Spleen (tissue), 11 donors: ENCODE data around the gene ABO. TPM values are rescaled to one million over a fixed set of nuclear protein-coding genes. Genes with fewer than 3 reads are reported as not detected.

Source experiments
- DNase-seq: peaks from one replicate; pipeline ENCODE4 v3.0.0-alpha.2; 2020
- H3K27ac ChIP-seq, 8 donors: fragments of 200-600 bp; sonication (generic) in 7 of 8; 1 replicate in 4 of 8; 2 replicates in 4 of 8; pipeline versions ENCODE4 v1.5.0 to v1.8.0; 2016 to 2021; ENCODE audit warnings: inconsistent platforms in 4 of 8, mild to moderate bottlenecking in 4 of 8, moderate library complexity in 1 of 8
- H3K27me3 ChIP-seq, 7 donors: fragments of 200-600 bp; sonication (generic) in 6 of 7; replicated peaks in 1 of 7; 1 replicate in 4 of 7; 2 replicates in 3 of 7; pipeline versions ENCODE4 v1.5.0 to v1.8.0; 2016 to 2021; ENCODE audit warnings: inconsistent platforms in 3 of 7, mild to moderate bottlenecking in 1 of 7
- H3K36me3 ChIP-seq, 6 donors: fragments of 200-600 bp; sonication (generic) in 5 of 6; 1 replicate in 4 of 6; 2 replicates in 2 of 6; pipeline versions ENCODE4 v1.5.0 to v1.8.0; 2016 to 2021; ENCODE audit warnings: inconsistent platforms in 2 of 6
- H3K4me1 ChIP-seq, 6 donors: fragments of 200-600 bp; sonication (generic) in 5 of 6; 1 replicate in 3 of 6; 2 replicates in 3 of 6; pipeline versions ENCODE4 v1.5.0 to v1.8.0; 2016 to 2021; ENCODE audit warnings: inconsistent platforms in 3 of 6
- H3K4me3 ChIP-seq, 8 donors: fragments of 200-600 bp; sonication (generic) in 7 of 8; 1 replicate in 4 of 8; 2 replicates in 4 of 8; pipeline versions ENCODE4 v1.5.0 to v1.8.0; 2016 to 2021; ENCODE audit warnings: inconsistent platforms in 4 of 8, mild to moderate bottlenecking in 4 of 8, moderate library complexity in 2 of 8
- H3K9me3 ChIP-seq, 8 donors: fragments of 200-600 bp; sonication (generic) in 7 of 8; 1 replicate in 4 of 8; 2 replicates in 4 of 8; pipeline versions ENCODE4 v1.5.0 to v1.8.0; 2016 to 2021; ENCODE audit warnings: inconsistent platforms in 4 of 8
- POLR2A ChIP-seq, 3 donors: fragments of 450-650 bp; IDR thresholded peaks; one replicate each; pipeline ENCODE4 v1.5.1; 2017; ENCODE audit warnings: antibody characterized with exemption in 3 of 3, mild to moderate bottlenecking in 1 of 3
- POLR2AphosphoS5 ChIP-seq, 3 donors: sonication (generic); formaldehyde crosslinking; IDR thresholded peaks; one replicate each; pipeline ENCODE4 v1.5.1; 2017; ENCODE audit warnings: antibody characterized with exemption in 3 of 3
- WGBS, 5 donors: extraction: QIAGEN DNeasy Blood & Tissue Kit in 3 of 5; methylation state at CpG; one replicate each; pipeline versions ENCODE4 v1.1.5 to v1.1.7; 2013 to 2018; 5-methylcytosine and 5-hydroxymethylcytosine counted together
- intact Hi-C: fragments of 100-400 bp; cut with DNase I; formaldehyde crosslinking; loops from one replicate; pipeline ENCODE4 v1.15.0; 2023; ENCODE audit warnings: low total_unique reads
- polyA plus RNA-seq, 3 donors: library from polyadenylated mRNA; stranded (reverse); fragments of 200-250 nt; gene quantifications; one replicate each; pipeline ENCODE4 v1.2.1, GENCODE V29; 2013
- total RNA-seq, 7 donors: library from RNA; depleted of rRNA in 3 of 7; stranded (reverse); fragments of >200 nt in 3 of 7; fragmentation: NEBNext Ultra II Directional in 4 of 7; extraction: Animal tissue kit (Norgen Biotek cat#: 25700) in 4 of 7; gene quantifications; one replicate each; pipeline versions ENCODE4 v1.1.0 to v1.2.1, GENCODE V29; 2016 to 2021
- TF ChIP-seq, protein P1 (sequence below), 11 experiments: fragments of 200-600 bp in 7 of 11; fragments of 450-650 bp in 4 of 11; sonication (generic) in 4 of 11; IDR thresholded peaks in 8 of 11; conservative IDR thresholded peaks in 3 of 11; 1 replicate in 7 of 11; 2 replicates in 4 of 11; pipeline versions ENCODE4 v1.4.0 to v1.8.0; 2016 to 2021; ENCODE audit warnings: antibody characterized with exemption in 11 of 11, inconsistent platforms in 4 of 11, mild to moderate bottlenecking in 1 of 11
- donor health status: healthy with polysubstance abuse.
- donor health status: DM: no; HTN: no; CAD: no; lungs with moderate emphysema.
- donor health status: DM: no; HTN: no; CAD: no.
- donor health status: Bipolar disorder and iron deficiency.
- donor health status: healthy.
- donor health status: DM: no; HTN: no; CAD: no.
- donor health status: DM: yes; HTN: yes; CAD: no.

ABO gene
- total and polyA plus RNA-seq, 10 donors: 0.26 to 5.8 (median 2.3) TPM

DNA sequence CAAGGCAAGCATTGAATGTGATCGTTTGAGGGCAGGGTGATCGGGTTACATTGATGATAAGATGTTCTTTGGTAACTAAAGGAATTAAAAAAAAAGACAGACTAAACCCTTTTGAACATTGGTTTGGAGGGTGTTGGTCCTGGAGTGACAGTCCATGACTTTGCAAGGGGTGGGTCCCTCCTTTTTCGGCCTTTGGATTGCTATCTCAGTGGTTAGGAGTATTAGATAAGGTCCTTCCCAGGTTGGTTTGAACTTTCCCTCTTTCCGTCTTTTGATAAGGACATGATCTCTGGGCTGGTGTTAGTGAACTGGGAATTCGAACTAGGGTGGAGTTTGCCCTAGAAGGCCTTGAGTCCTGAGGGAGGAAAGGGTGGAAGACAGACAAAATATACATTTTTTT is 5.4 kb upstream of the ABO start:
- DNase-seq: no peak
- Histone ChIP-seq H3K27me3 (peaks cover 0 to 31% (median 13%) of the 10 kb centered on the region in 7 donors), H3K36me3 (no peaks in the 10 kb centered on the region), H3K4me3 (no peak overlapping the region), H3K4me1 (peaks cover 0 to 6% (median 3%) of the 10 kb centered on the region in 6 donors), H3K9me3 (peaks cover 0 to 17% (median 7%) of the 10 kb centered on the region in 8 donors), H3K27ac (no peak overlapping the region)
- TF ChIP-seq POLR2AphosphoS5 (IDR thresholded peaks at IDR 0.05): no peak
- intact Hi-C loops: no loop called here
- WGBS, 5 donors: 70 to 86% (median 73%) methylated on average over 5 of the region's 5 CpGs

DNA sequence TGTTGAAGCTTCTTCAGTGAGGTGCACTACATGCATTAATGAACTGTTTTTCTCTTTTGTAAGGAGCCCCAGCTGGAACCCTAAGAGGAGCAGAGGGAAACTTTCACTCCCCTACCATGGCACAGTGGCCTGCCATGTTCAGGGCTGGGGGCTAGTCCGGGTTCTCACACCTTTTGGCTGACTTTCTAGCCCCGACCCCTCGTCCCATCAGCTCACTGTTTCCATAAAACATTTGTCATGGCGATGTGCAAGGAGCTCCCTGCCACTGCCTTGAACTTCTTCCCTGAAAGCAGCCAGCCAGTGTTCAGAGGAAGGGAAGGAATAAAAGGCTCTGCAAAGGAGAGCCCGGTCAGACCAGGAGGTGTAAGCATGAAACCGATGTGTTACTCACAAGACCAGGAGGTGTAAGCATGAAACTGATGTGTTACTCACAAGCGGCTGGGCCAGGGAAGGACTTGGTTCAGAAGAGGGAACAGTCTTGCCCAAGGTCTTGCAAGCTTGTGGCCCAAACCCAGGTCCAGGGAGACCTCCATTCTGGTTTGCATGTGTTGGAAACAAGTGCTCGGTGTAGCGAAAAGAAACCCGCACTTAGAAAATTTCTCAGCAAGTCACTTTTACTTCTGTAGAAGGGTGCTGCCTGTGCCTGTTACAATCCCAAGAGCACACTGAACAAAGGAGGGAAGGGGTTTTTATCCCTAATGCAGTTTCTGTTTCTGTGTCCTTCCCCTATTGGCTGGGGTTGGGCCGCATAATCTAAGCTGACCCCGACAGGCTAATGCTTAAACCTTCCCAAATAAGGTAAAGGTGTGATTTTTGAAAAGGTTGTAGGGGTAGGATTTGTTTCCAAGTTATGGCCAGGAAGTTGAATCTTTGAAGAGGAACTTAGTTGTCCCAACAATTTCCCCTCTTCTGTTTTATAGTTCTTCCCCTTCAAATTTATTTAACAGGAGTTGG is 3.4 kb upstream of the ABO start:
- intact Hi-C loops: no loop called here
- 77 to 85% (median 83%) methylated on average over 12 of the region's 12 CpGs for WGBS, 5 donors
- Histone ChIP-seq H3K27ac (no peak overlapping the region), H3K9me3 (peaks cover 0 to 17% (median 7%) of the 10 kb centered on the region in 8 donors), H3K4me3 (no peak overlapping the region), H3K27me3 (peaks cover 0 to 50% (median 31%) of the 10 kb centered on the region in 7 donors), H3K4me1 (peaks cover 0 to 19% (median 11%) of the 10 kb centered on the region in 6 donors), H3K36me3 (no peaks in the 10 kb centered on the region)
- DNase-seq: no peak
- no peak for TF ChIP-seq POLR2A (IDR thresholded peaks at IDR 0.05)
- no peak for TF ChIP-seq POLR2AphosphoS5 (IDR thresholded peaks at IDR 0.05)
- TF ChIP-seq, protein P1, sequence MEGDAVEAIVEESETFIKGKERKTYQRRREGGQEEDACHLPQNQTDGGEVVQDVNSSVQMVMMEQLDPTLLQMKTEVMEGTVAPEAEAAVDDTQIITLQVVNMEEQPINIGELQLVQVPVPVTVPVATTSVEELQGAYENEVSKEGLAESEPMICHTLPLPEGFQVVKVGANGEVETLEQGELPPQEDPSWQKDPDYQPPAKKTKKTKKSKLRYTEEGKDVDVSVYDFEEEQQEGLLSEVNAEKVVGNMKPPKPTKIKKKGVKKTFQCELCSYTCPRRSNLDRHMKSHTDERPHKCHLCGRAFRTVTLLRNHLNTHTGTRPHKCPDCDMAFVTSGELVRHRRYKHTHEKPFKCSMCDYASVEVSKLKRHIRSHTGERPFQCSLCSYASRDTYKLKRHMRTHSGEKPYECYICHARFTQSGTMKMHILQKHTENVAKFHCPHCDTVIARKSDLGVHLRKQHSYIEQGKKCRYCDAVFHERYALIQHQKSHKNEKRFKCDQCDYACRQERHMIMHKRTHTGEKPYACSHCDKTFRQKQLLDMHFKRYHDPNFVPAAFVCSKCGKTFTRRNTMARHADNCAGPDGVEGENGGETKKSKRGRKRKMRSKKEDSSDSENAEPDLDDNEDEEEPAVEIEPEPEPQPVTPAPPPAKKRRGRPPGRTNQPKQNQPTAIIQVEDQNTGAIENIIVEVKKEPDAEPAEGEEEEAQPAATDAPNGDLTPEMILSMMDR (IDR thresholded peaks at IDR 0.05 in 8 of 11, conservative IDR thresholded peaks at IDR 0.05 in 3 of 11): no peak

DNA sequence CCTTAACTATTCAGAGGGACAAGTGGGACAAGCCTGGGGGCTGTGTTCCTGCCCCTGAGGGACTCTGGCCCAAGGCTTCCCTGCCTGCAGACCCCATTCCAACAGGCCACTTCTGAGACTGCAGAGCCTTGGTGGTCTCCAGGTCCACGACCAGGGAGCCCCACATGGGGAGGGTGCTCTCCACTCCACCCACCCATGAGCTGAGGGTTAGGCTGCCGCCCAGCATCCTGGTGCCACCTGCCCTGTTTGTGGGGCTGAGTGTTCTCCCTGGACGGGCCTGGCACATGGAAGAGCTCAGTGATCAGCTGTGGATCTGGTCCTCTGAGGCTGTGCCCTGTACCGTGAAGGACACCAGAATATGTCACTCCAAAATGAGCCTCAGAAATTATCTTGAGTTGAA is 2.5 kb upstream of the ABO start:
- no peak overlapping the region for H3K4me3 ChIP-seq
- H3K27ac ChIP-seq: no peak overlapping the region
- peaks cover 0 to 19% (median 11%) of the 10 kb centered on the region in 6 donors for H3K4me1 ChIP-seq
- TF ChIP-seq, protein P1 (IDR thresholded peaks at IDR 0.05 in 8 of 11, conservative IDR thresholded peaks at IDR 0.05 in 3 of 11): no peak
- no peak for TF ChIP-seq POLR2AphosphoS5 (IDR thresholded peaks at IDR 0.05)
- no peak for TF ChIP-seq POLR2A (IDR thresholded peaks at IDR 0.05)
- intact Hi-C loops: no loop called here
- H3K27me3 ChIP-seq: peaks cover 0 to 58% (median 31%) of the 10 kb centered on the region in 7 donors
- peaks cover 0 to 17% (median 7%) of the 10 kb centered on the region in 8 donors for H3K9me3 ChIP-seq
- DNase-seq: no peak
- WGBS, 5 donors: 78 to 98% (median 84%) methylated on average over 3 to 4 of the region's 4 CpGs
- no peaks in the 10 kb centered on the region for H3K36me3 ChIP-seq

DNA sequence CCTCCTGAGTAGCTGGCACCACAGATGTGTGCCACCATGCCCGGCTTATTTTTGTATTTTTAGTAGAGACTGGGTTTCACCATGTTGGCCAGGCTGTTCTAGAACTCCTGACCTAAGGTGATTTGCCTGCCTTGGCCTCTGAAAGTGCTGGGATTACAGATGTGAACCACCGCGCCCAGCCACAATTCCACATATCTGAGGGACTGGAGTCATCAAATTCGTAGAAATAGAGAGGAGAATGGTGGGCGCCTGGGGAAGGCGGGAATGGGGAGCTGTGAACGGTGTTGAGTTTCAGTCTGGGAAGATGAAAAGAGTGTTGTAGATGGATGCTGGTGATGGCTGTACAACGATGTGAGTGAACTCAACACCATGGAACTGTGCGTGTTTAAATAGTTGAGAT is 1.9 kb upstream of the ABO start:
- H3K9me3 ChIP-seq: peaks cover 0 to 17% (median 7%) of the 10 kb centered on the region in 8 donors
- no peaks in the 10 kb centered on the region for H3K36me3 ChIP-seq
- 80 to 91% (median 85%) methylated on average over 9 of the region's 9 CpGs for WGBS, 5 donors
- no peak for DNase-seq
- peaks cover 0 to 19% (median 11%) of the 10 kb centered on the region in 6 donors for H3K4me1 ChIP-seq
- TF ChIP-seq, protein P1 (IDR thresholded peaks at IDR 0.05 in 8 of 11, conservative IDR thresholded peaks at IDR 0.05 in 3 of 11): no peak
- no peak for TF ChIP-seq POLR2AphosphoS5 (IDR thresholded peaks at IDR 0.05)
- TF ChIP-seq POLR2A (IDR thresholded peaks at IDR 0.05): no peak
- H3K4me3 ChIP-seq: no peak overlapping the region
- peaks cover 0 to 58% (median 31%) of the 10 kb centered on the region in 7 donors for H3K27me3 ChIP-seq
- intact Hi-C loops: no loop called here
- no peak overlapping the region for H3K27ac ChIP-seq
